GM21526 (cell line): ENCODE measurements around the gene TPT1.
"Not testable (repeated sequence)": the region's sequence is repeated elsewhere in the genome, so short reads cannot be mapped to it uniquely, and the experiment has no call there.

ENCODE experiments used
- ATAC-seq: cut with Tn5 transposase; IDR thresholded peaks from one replicate; pipeline ENCODE4 v1.9.1; 2021; ENCODE audit warnings: moderate library complexity; ENCODE audit not compliant: unreplicated experiment, low FRiP score

Gene TPT1

GRCh38 chr13:45341034-45341798, at the start of gene TPT1:
Gene TPT1, minus strand, starts transcription at chr13:45341183. Its CDS starts 114 bp downstream, at chr13:45341069.
- ATAC-seq = peak; percentile 82

GRCh38 chr13:45390348-45390747, 49.4 kb upstream of the TPT1 start:
- ATAC-seq = not testable (repeated sequence)

GRCh38 chr13:45388664-45389063, 47.7 kb upstream of the TPT1 start:
- ATAC-seq = no peak

- ATAC-seq = not testable (repeated sequence)
Measured at GRCh38 chr13:45386892-45387575, 46.1 kb upstream of the TPT1 start.

- no peak for ATAC-seq
Measured at GRCh38 chr13:45385907-45386553, 45.0 kb upstream of the TPT1 start.

- ATAC-seq = no peak
Measured at GRCh38 chr13:45385320-45385719, 44.3 kb upstream of the TPT1 start.

GRCh38 chr13:45384474-45385174, 43.6 kb upstream of the TPT1 start:
- no peak for ATAC-seq

GRCh38 chr13:45382739-45383138, 41.8 kb upstream of the TPT1 start:
- ATAC-seq = not testable (repeated sequence)

GRCh38 chr13:45381196-45381595, 40.2 kb upstream of the TPT1 start:
- no peak for ATAC-seq

- not testable (repeated sequence) for ATAC-seq
Measured at GRCh38 chr13:45380708-45381107, 39.7 kb upstream of the TPT1 start.

- ATAC-seq = not testable (repeated sequence)
Measured at GRCh38 chr13:45379516-45379915, 38.5 kb upstream of the TPT1 start.

GRCh38 chr13:45378786-45379185, 37.8 kb upstream of the TPT1 start:
- ATAC-seq = not testable (repeated sequence)

GRCh38 chr13:45377314-45377713, 36.3 kb upstream of the TPT1 start:
- ATAC-seq = not testable (repeated sequence)

- ATAC-seq = not testable (repeated sequence)
Measured at GRCh38 chr13:45376651-45377050, 35.7 kb upstream of the TPT1 start.

GRCh38 chr13:45374917-45375316, 33.9 kb upstream of the TPT1 start:
- ATAC-seq = no peak

- ATAC-seq = no peak
Measured at GRCh38 chr13:45373162-45373547, 32.2 kb upstream of the TPT1 start.

- ATAC-seq = no peak
Measured at GRCh38 chr13:45372189-45373161, 31.5 kb upstream of the TPT1 start.

- no peak for ATAC-seq
Measured at GRCh38 chr13:45370922-45371406, 30.0 kb upstream of the TPT1 start.

- no peak for ATAC-seq
Measured at GRCh38 chr13:45369116-45369515, 28.1 kb upstream of the TPT1 start.
